GM13976 (cell line): Measurements from ENCODE around the gene KIF4A.
"Not testable (repeated sequence)": the region's sequence is repeated elsewhere in the genome, so short reads cannot be mapped to it uniquely, and the experiment has no call there.

ENCODE experiments used
- DNase-seq: peaks from one replicate; pipeline ENCODE4 v3.0.0; 2012; ENCODE audit warnings: low spot score
- CTCF ChIP-seq: IDR thresholded peaks from 2 replicates; pipeline ENCODE4 v1.5.1; 2012; ENCODE audit warnings: borderline replicate concordance, mild to moderate bottlenecking; ENCODE audit not compliant: insufficient read depth; ENCODE audit errors: extremely low read depth, missing control alignments, control extremely low read depth
- in situ Hi-C: fragments of 300-500 bp; cut with MboI; formaldehyde crosslinking; loops from one replicate; pipeline ENCODE4 v1.12.0; 2022; ENCODE audit warnings: low sequenced_read_pairs, mixed read lengths, inconsistent platforms; ENCODE audit not compliant: unreplicated experiment

The KIF4A gene

DNA sequence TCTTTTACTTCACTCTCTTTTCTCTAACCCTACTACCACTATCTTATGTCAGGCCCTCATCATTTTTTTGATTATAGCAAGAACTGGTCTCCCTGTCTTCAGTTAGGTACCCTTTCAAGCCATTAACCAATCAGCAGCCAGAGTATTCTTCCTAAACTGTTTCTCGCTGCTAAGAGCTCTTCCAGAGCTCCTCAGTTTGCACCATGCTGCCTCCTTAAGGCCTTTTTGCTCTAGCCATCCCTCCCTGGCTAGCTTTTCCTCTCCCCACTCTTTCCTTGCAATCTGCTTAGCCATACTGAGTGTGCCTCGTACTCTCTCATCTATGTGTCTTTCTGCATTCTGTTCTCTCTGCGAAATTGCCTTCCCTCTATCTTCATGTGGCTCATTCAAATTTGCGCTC is 32.9 kb downstream of the KIF4A start:
- TF ChIP-seq CTCF: no peak
- no peak for DNase-seq
- in situ Hi-C loops: no loop called here

DNA sequence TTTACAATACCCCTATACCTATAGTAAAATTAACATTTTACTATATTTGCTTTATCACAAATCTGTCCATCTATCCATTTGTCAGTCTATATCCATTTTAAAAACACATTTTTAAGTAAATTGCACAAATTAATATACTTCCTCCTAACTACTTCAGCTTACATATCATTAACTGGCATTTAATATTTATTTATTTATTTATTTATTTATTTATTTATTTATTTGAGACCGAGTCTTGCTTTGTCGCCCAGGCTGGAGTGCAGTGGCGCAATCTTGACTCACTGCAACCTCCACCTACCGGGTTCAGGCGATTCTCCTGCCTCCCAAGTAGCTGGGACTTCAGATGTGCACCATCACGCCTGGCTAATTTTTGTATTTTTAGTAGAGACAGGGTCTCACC is 33.7 kb downstream of the KIF4A start:
- DNase-seq, in situ Hi-C loops: not testable (repeated sequence)

GRCh38 chrX:70324326-70324725 is 34.4 kb downstream of the KIF4A start:
- no peak for DNase-seq
- in situ Hi-C loops: no loop called here
- TF ChIP-seq CTCF: no peak

DNA sequence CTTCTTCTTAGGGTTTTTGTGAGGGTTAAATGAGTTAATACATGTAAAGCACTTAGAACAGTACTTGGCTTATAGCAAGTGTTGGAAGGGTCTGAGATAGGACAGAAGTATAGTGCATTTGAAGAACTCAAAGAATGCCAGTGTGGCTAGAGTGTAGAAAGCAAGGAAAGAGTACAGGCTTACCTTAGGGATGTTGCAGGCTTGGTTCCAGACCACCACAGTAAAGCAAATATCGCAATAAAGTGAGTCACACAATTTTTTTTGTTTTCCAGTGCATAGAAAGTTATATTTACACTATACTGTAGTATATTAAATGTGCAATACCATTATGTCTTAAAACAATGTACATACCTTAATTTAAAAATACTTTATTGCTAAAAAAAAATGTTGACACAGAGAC is 41.3 kb downstream of the KIF4A start:
- no peak for DNase-seq
- TF ChIP-seq CTCF: no peak
- in situ Hi-C loops: no loop called here

DNA sequence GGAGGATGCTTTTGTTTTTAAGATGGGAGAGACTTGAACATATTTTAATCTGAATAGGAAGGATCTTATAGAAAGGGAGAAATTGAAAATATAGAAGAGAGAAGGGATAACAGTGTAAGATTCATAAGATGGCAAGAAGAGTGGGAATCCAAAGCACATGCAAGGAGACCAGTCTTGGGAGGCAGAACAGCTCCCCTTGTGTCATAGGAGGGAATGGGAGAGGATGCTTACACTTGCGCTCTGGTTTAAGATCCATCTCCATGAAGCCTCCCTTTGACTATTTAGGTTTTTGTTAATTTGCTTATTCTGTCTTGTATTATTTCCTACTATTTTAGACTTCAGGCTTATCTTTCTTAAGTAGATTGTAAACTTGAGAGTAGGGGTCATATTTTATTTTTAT is 42.7 kb downstream of the KIF4A start:
- no peak for DNase-seq
- TF ChIP-seq CTCF: no peak
- in situ Hi-C loops: no loop called here

DNA sequence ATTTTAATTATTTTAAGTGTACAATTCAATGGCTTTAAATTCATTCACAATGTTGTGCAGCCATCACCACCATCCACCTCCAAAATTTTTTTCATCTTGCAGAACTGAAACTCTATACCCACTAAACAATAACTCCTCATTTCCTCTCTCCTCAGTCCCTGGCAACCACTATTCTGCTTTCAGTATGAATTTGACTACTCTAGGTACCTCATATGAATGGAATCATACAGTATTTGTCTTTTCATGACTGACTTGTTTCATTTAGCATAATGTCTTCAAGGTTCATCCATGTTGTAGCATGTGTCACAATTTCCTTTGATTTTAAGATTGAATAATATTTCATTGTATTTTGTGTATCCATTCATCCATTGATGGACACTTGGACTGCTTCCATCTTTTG is 46.9 kb downstream of the KIF4A start:
- no peak for DNase-seq
- in situ Hi-C loops: no loop called here
- TF ChIP-seq CTCF: no peak

DNA sequence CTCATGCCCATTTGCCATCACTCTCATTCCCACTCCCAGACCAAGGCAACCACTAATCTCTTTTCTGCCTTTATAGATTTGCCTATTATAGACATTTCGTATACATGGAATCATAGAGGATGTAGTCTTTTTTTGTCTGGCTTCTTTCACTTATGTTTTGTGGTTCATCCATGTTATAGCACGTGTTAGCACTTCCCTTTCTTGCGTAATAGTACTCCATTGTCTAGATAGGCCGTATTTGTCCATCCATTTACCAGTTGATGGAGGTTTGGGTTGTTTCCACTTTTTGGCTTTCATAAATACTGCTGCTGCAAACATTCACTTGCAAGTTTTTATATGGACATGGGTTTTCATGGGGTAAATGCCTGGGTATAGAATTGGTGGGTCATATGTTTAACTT is 48.4 kb downstream of the KIF4A start:
- DNase-seq: no peak
- TF ChIP-seq CTCF: no peak
- in situ Hi-C loops: no loop called here
